Measurements from ENCODE around the gene EPB41L5. TPM values are rescaled to one million over a fixed set of nuclear protein-coding genes. Genes with fewer than 3 reads are reported as not detected.
"Not testable (repeated sequence)": the region's sequence is repeated elsewhere in the genome, so short reads cannot be mapped to it uniquely, and the experiment has no call there.

EPB41L5 gene
- total RNA-seq, 1 donor from 2014 or later: 29.4 TPM

DNA sequence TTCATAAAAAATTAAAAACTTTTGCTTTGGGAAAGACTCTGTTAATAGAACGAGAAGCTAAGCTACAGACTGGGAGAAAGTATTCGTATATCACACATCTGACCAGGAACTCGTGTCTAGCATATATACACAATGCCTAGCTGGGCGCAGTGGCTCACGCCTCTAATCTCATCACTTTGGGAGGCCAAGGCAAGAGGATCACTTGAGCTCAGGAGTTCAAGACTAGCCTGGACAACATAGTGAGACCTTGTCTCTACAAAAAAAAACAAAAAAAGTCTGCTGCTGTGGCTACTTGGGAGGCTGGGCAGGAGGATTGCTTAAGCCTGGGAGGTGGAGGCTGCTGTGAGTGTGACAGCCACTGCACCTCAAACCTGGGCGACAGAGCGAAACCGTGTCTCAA lies 46.6 kb downstream of the EPB41L5 start:
- intact Hi-C loops (cut with micrococcal nuclease): no loop called here
- Mint-ChIP-seq H3K4me1 (peaks cover 5% of the 10 kb centered on the region), H3K27ac (no peak overlapping the region), H3K36me3 (ENCODE audit: low read depth) (peaks cover 5% of the 10 kb centered on the region), H3K4me3 (no peak overlapping the region), H3K27me3 (no peaks in the 10 kb centered on the region), H3K9me3 (peaks cover 3% of the 10 kb centered on the region)
- CTCF ChIA-PET: interaction anchor here (0.6 kb wide), 1 partner anchor 116 kb away, joined by 3 read pairs; no protein-coding TSS in a partner anchor
- POLR2A ChIA-PET: no interaction called here
- TF ChIP-seq, protein P1, sequence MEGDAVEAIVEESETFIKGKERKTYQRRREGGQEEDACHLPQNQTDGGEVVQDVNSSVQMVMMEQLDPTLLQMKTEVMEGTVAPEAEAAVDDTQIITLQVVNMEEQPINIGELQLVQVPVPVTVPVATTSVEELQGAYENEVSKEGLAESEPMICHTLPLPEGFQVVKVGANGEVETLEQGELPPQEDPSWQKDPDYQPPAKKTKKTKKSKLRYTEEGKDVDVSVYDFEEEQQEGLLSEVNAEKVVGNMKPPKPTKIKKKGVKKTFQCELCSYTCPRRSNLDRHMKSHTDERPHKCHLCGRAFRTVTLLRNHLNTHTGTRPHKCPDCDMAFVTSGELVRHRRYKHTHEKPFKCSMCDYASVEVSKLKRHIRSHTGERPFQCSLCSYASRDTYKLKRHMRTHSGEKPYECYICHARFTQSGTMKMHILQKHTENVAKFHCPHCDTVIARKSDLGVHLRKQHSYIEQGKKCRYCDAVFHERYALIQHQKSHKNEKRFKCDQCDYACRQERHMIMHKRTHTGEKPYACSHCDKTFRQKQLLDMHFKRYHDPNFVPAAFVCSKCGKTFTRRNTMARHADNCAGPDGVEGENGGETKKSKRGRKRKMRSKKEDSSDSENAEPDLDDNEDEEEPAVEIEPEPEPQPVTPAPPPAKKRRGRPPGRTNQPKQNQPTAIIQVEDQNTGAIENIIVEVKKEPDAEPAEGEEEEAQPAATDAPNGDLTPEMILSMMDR (IDR thresholded peaks at IDR 0.05): no peak
- ATAC-seq (ENCODE audit: low read depth) (no peak), DNase-seq (no peak)

DNA sequence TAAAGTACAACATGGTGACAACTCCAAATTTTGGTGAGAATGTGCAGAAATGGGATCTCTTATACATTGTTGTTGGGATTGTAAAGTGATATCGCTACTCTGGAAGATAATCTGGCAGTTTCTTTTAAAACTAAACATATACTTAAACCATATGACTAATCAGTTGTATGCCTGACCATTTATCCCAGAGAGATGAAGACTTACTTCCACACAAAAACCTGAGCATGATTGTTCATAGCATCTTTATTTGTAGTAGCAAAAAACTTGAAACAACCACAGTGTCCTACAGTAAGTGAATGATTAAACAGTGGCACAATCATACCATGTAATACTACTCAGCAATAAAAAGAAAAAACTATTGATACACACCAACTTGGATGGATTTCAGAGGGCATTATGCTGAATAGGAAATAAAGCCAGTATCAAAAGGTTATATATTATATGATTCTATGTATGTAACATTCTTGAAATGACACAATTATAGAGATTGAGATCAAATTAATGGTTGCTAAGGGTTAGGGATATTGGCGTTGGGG lies 47.3 kb downstream of the EPB41L5 start:
- ChIA-PET CTCF (interaction anchor here (0.6 kb wide), 1 partner anchor 117 kb away, joined by 3 read pairs; no protein-coding TSS in a partner anchor), POLR2A (no interaction called here)
- Mint-ChIP-seq H3K9me3 (peaks cover 3% of the 10 kb centered on the region), H3K27me3 (no peaks in the 10 kb centered on the region), H3K27ac (no peak overlapping the region), H3K36me3 (ENCODE audit: low read depth) (peaks cover 5% of the 10 kb centered on the region), H3K4me1 (peaks cover 5% of the 10 kb centered on the region), H3K4me3 (no peak overlapping the region)
- ATAC-seq (ENCODE audit: low read depth): no peak
- TF ChIP-seq, protein P1 (IDR thresholded peaks at IDR 0.05): no peak
- DNase-seq: no peak
- intact Hi-C loops (cut with micrococcal nuclease): no loop called here

DNA sequence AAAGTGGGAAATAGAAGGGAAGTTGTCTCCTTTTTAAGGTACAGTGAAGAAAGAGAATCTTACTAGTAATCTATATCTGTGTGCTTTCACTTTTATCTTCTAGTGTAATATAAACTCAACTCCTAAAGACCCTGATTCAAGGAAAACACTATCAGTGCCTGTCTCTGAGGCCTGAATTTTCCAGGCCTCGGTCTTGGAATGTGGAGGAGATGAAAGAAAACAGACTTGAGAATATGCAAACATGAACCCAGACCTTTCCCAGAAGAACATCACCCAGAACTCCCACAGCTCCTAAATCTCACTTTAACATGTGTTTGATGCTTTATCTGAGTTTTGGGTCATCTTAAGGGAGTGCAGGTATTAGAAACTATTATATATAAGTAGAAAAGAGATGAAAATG lies 51.8 kb downstream of the EPB41L5 start:
- no peaks in the 10 kb centered on the region for H3K27me3 Mint-ChIP-seq
- H3K27ac Mint-ChIP-seq: no peak overlapping the region
- peaks cover 3% of the 10 kb centered on the region for H3K36me3 Mint-ChIP-seq (ENCODE audit: low read depth)
- ATAC-seq (ENCODE audit: low read depth) (no peak), DNase-seq (no peak)
- H3K9me3 Mint-ChIP-seq: no peaks in the 10 kb centered on the region
- TF ChIP-seq, protein P1 (IDR thresholded peaks at IDR 0.05): no peak
- H3K4me1 Mint-ChIP-seq: peaks cover 3% of the 10 kb centered on the region
- intact Hi-C loops (cut with micrococcal nuclease): no loop called here
- POLR2A ChIA-PET: no interaction called here
- H3K4me3 Mint-ChIP-seq: no peak overlapping the region
- CTCF ChIA-PET: no interaction called here

DNA sequence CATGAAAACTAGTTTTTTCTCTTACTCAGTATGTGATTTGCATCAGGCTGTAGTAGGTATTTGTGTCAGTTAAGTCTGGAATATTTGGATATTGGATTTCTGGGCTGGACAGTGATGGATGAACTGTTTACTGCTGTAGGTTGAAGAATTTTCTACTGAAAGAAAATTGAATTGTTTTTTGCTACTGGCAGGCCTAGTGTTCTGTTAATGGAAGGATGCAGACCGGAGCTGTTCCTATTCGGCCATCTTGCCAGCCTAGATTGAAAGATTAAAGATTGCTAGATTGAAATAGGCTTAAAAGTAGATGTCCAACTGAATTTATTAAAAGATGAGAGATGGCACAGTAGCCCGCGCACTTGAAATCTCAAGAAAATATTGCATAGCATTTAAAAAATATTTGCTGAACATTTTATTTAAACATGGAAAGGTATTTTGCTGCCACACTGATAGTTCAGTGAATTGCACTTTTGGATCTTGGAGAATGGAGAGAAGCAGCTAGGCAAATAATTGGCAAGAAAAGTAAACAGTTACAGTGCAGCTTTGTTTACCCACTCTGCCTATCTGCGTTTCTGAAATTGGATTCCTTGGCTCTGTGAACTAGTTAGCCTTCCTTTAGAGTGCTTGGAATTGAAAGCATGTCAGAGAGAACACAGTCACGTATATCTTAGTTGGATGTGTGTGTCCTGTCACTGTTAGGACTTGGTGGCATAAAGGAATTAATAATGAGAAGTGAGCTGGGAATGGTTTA lies 54.1 kb downstream of the EPB41L5 start:
- H3K4me3 Mint-ChIP-seq: no peak overlapping the region
- CTCF ChIA-PET: no interaction called here
- H3K27me3 Mint-ChIP-seq: no peaks in the 10 kb centered on the region
- TF ChIP-seq, protein P1 (IDR thresholded peaks at IDR 0.05): no peak
- POLR2A ChIA-PET: no interaction called here
- ATAC-seq (ENCODE audit: low read depth): no peak
- intact Hi-C loops (cut with micrococcal nuclease): no loop called here
- H3K4me1 Mint-ChIP-seq: no peaks in the 10 kb centered on the region
- peaks cover 2% of the 10 kb centered on the region for H3K9me3 Mint-ChIP-seq
- no peak for DNase-seq
- peaks cover 6% of the 10 kb centered on the region for H3K36me3 Mint-ChIP-seq (ENCODE audit: low read depth)
- H3K27ac Mint-ChIP-seq: no peak overlapping the region

DNA sequence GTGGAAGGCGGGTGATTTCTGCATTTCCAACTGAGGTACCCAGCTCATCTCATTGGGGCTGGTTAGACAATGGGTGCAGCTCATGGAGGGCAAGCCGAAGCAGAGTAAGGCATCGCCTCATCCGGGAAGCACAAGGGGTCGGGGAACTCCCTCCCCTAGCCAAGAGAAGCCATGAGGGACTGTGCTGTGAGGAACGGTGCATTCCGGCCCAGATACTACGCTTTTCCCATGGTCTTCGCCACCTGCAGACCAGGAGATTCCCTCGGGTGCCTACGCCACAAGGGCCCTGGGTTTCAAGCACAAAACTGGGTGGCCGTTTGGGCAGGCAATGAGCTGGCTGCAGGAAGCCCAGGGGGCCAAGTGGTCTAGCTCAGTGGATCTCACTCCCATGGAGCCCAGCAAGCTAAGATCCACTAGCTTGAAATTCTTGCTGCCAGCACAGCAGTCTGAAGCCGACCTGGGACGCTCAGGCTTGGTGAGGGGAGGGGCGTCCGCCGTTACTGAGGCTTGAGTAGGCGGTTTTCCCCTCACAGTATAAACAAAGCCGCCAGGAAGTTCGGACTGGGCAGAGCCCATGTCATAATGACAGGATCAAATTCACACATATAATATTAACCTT lies 55.3 kb downstream of the EPB41L5 start:
- POLR2A ChIA-PET: not testable (repeated sequence)

More for the DNA sequence above, 55.3 kb downstream of the EPB41L5 start:
- CTCF ChIA-PET; ATAC-seq (ENCODE audit: low read depth); intact Hi-C loops (cut with micrococcal nuclease); DNase-seq; H3K36me3 Mint-ChIP-seq (ENCODE audit: low read depth); H3K4me3 Mint-ChIP-seq; H3K27me3 Mint-ChIP-seq; H3K27ac Mint-ChIP-seq; H3K9me3 Mint-ChIP-seq; H3K4me1 Mint-ChIP-seq: not testable (repeated sequence)

All from activated B cell treated with CpG ODN at 0.5 μM for 24 hours (primary cell).